ENCODE measurements around the gene ACSF3.

The ACSF3 gene

GRCh38 chr16:89119661-89120141 is 26.0 kb downstream of the ACSF3 start:
- DNase-seq (ENCODE audit: low read depth): no peak
- no peak for TF ChIP-seq CTCF (IDR thresholded peaks at IDR 0.05; ENCODE audit: insufficient read depth, low read depth, low read length, missing control alignments)
- H3K4me3 ChIP-seq (ENCODE audit: low read depth, low read length): no peak overlapping the region

GRCh38 chr16:89120281-89120680 is 26.6 kb downstream of the ACSF3 start:
- H3K4me3 ChIP-seq (ENCODE audit: low read depth, low read length): no peak overlapping the region
- DNase-seq (ENCODE audit: low read depth): no peak
- no peak for TF ChIP-seq CTCF (IDR thresholded peaks at IDR 0.05; ENCODE audit: insufficient read depth, low read depth, low read length, missing control alignments)

DNA sequence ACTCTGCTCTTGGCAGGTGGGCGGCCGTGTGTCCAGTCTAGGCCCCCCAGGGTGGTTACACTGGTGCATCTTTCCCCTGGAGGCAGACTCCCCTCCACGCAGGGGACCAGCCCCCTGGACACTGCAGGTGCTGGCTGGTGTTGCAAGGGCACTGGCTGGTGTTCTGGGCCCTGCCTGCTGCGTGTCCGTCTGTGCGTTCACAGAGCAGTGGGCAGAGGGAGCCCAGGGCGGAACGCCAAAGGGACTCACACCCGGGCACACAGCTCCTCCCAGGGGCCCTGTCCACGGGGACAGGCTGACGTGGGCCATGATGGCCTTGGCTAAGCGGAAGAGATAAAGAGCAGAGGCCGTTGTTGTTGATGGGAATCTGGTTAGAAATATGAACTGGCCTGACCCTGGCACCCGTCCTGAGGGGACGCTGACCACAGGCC is 27.3 kb downstream of the ACSF3 start:
- no peak for DNase-seq (ENCODE audit: low read depth)
- no peak for TF ChIP-seq CTCF (IDR thresholded peaks at IDR 0.05; ENCODE audit: insufficient read depth, low read depth, low read length, missing control alignments)
- H3K4me3 ChIP-seq (ENCODE audit: low read depth, low read length): no peak overlapping the region

DNA sequence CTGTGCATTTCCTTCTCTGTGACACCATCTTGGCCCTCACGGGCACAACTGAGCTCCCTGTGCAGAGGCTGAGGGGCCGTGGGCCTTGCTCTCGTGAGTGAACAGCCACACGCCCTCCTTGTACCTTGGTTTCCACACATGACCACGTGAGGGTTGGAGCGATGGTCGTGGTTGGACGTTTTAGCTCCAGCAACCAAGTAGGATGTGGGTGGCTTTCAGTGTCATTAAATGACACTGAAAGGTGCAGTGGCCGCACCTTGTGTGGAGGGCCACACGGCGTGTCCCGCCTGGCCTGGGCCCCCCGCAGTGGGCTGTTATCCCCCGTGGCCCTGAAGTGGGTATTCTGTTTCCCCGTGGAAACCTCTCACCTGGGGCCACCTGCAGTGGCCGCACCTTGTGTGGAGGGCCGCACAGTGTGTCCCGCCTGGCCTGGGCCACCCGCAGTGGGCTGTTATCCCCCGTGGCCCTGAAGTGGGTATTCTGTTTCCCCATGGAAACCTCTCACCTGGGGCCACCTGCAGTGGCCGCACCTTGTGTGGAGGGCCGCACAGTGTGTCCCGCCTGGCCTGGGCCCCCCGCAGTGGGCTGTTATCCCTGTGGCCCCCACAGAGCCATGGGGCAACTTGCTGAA is 28.2 kb downstream of the ACSF3 start:
- no peak overlapping the region for H3K4me3 ChIP-seq (ENCODE audit: low read depth, low read length)
- no peak for TF ChIP-seq CTCF (IDR thresholded peaks at IDR 0.05; ENCODE audit: insufficient read depth, low read depth, low read length, missing control alignments)
- no peak for DNase-seq (ENCODE audit: low read depth)

DNA sequence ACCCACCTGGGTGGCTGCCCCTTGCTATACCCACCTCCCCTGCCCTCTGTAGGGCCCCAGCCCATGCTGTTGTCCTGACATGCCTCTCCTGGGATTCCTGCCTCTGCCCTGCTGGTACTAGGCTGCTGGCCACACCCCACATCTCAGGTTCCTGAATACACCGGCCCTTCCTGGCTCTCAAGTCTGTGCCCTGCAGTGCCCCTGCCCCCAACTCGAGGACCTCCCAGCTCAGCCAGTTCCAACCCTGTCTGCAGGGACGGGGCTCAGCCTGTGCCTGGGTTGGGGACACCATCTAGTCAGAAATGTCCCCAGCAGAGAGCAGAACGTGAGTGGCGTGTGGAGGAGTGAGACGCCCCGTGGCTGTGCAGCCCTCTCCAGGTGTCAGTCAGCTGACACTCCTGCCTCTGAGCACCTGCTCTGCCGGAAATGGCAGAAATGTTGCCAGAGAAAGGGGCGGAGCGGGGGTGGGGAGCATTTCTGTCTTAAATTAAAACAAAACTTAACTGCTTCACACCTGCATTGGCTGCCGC is 28.7 kb downstream of the ACSF3 start:
- TF ChIP-seq CTCF (IDR thresholded peaks at IDR 0.05; ENCODE audit: insufficient read depth, low read depth, low read length, missing control alignments): no peak
- DNase-seq (ENCODE audit: low read depth): peak; percentile 68
- H3K4me3 ChIP-seq (ENCODE audit: low read depth, low read length): no peak overlapping the region

- no peak for TF ChIP-seq CTCF (IDR thresholded peaks at IDR 0.05; ENCODE audit: insufficient read depth, low read depth, low read length, missing control alignments)
- no peak overlapping the region for H3K4me3 ChIP-seq (ENCODE audit: low read depth, low read length)
- no peak for DNase-seq (ENCODE audit: low read depth)
Observed at GRCh38 chr16:89123001-89123830, 29.6 kb downstream of the ACSF3 start.

Data from GM12865 (cell line).